Nephron progenitor cell (in vitro differentiated cells): ENCODE results near the gene KAT2B.

ENCODE experiments used
- DNase-seq: peaks from one replicate; pipeline ENCODE4 v3.0.0; 2021
- H3K27ac Mint-ChIP-seq: 2 replicates; pipeline ENCODE4 v1.8.0; 2021; ENCODE audit warnings: mild to moderate bottlenecking, moderate library complexity, mixed read lengths
- H3K27me3 Mint-ChIP-seq: 2 replicates; pipeline ENCODE4 v1.8.0; 2021; ENCODE audit warnings: mild to moderate bottlenecking, low read depth, mixed read lengths; ENCODE audit not compliant: poor library complexity
- H3K36me3 Mint-ChIP-seq: 2 replicates; pipeline ENCODE4 v1.8.0; 2021; ENCODE audit warnings: low read depth, mixed read lengths
- H3K4me1 Mint-ChIP-seq: 2 replicates; pipeline ENCODE4 v1.8.0; 2021; ENCODE audit warnings: mixed read lengths
- H3K4me3 Mint-ChIP-seq: 2 replicates; pipeline ENCODE4 v1.8.0; 2021; ENCODE audit warnings: mild to moderate bottlenecking, moderate library complexity, mixed read lengths
- H3K9me3 Mint-ChIP-seq: 2 replicates; pipeline ENCODE4 v1.8.0; 2021; ENCODE audit warnings: mild to moderate bottlenecking, moderate library complexity, mixed read lengths
- TF ChIP-seq, protein P1 (sequence below): fragments of 200-600 bp; sonication (generic); IDR thresholded peaks from 2 replicates; pipeline ENCODE4 v1.5.0; 2021; ENCODE audit warnings: antibody characterized with exemption

KAT2B gene

DNA sequence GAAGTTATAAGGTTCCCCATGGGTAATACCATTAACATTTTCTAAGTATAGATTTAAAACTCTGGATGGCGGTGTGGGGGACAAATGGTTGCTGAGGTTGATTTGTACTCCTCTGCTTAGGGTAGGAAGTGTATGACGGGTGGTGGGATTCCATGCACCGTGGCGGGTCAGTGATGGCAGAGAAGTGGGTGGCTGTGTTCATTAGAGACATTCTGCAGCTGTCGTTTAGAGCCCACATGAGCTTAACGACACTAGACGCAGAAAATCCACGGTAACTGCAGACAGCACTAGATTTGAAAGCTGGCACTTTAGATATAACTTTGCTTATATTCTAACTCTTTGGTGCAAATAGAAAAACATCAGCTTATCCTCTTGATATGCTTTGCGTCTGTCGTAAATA lies 108.2 kb downstream of the KAT2B start:
- TF ChIP-seq, protein P1, sequence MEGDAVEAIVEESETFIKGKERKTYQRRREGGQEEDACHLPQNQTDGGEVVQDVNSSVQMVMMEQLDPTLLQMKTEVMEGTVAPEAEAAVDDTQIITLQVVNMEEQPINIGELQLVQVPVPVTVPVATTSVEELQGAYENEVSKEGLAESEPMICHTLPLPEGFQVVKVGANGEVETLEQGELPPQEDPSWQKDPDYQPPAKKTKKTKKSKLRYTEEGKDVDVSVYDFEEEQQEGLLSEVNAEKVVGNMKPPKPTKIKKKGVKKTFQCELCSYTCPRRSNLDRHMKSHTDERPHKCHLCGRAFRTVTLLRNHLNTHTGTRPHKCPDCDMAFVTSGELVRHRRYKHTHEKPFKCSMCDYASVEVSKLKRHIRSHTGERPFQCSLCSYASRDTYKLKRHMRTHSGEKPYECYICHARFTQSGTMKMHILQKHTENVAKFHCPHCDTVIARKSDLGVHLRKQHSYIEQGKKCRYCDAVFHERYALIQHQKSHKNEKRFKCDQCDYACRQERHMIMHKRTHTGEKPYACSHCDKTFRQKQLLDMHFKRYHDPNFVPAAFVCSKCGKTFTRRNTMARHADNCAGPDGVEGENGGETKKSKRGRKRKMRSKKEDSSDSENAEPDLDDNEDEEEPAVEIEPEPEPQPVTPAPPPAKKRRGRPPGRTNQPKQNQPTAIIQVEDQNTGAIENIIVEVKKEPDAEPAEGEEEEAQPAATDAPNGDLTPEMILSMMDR = no peak
- no peaks in the 10 kb centered on the region for H3K9me3 Mint-ChIP-seq

DNA sequence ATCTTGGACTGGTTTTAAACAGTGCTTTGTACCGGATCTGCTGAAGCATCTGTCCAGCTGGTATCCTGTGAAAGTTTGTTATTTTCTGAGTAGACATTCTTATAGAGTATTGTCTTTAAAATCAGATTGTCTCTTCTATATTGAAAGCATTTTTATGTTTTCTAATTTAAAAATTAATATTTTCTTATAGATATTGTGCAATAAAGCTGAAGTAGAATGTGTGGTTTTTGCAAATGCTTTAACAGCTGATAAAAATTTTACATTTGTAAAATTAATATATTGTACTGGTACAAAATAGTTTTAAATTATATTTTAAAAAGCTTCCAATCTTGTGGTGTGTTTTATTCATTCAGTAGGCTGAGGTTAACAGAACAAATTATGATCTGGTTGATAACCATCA lies 113.8 kb downstream of the KAT2B start:
- Mint-ChIP-seq H3K27me3 (peaks cover 3% of the 10 kb centered on the region), H3K27ac (no peak overlapping the region), H3K4me1 (no peaks in the 10 kb centered on the region), H3K9me3 (no peaks in the 10 kb centered on the region), H3K4me3 (no peak overlapping the region), H3K36me3 (peaks cover 38% of the 10 kb centered on the region)
- no peak for DNase-seq
- TF ChIP-seq, protein P1 = no peak

More for the DNA sequence above, 108.2 kb downstream of the KAT2B start:
- Mint-ChIP-seq H3K27me3 (no peaks in the 10 kb centered on the region), H3K27ac (no peak overlapping the region), H3K4me3 (no peak overlapping the region), H3K4me1 (peaks cover 31% of the 10 kb centered on the region), H3K36me3 (peaks cover 28% of the 10 kb centered on the region)
- DNase-seq = no peak

DNA sequence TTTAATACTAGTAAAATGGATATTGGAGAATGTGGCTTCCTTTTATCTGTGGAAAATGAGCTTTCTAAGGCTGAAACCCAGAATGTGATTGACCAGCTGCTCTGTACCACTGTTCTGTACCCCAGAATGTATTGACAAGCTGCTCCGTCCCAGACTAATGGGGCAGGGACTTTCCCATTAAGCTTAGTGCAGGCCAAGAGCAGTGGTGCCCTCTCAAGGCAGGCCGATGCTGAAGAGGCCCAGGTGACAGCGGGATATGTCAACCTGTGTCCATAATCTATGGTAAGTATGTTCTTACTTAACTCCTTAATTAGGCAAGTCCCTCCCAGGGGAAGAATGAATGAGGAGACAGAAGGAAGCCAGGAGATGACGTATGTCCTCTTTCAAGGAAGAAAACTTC lies 114.7 kb downstream of the KAT2B start:
- Mint-ChIP-seq H3K4me1 (no peaks in the 10 kb centered on the region), H3K36me3 (peaks cover 41% of the 10 kb centered on the region), H3K9me3 (no peaks in the 10 kb centered on the region), H3K4me3 (no peak overlapping the region), H3K27me3 (peaks cover 3% of the 10 kb centered on the region), H3K27ac (no peak overlapping the region)
- DNase-seq = no peak
- TF ChIP-seq, protein P1 = no peak

DNA sequence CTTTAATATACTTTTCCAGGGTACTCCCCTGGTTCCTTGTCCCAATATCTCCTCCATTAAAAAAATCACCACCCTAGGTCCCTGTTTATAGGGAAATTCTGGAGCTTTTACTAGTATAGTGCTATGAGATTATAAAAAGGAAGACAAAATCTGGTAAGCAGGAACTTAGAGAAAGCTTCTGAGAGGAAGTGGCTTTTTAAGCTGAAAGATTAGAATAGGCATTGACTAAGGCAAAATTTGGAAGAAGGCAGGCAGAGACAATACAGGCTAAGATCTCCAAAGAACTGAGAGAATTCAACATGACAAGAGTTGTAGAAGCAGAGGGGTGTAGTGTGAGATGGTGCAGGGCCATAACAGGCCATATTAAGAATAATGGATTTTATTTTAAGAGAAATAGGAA lies 120.0 kb downstream of the KAT2B start:
- H3K27ac Mint-ChIP-seq = peak overlapping the region; percentile 0
- no peaks in the 10 kb centered on the region for H3K9me3 Mint-ChIP-seq
- no peak overlapping the region for H3K4me3 Mint-ChIP-seq
- peaks cover 3% of the 10 kb centered on the region for H3K27me3 Mint-ChIP-seq
- peaks cover 5% of the 10 kb centered on the region for H3K4me1 Mint-ChIP-seq
- no peak for DNase-seq
- peaks cover 45% of the 10 kb centered on the region for H3K36me3 Mint-ChIP-seq
- TF ChIP-seq, protein P1 = no peak

DNA sequence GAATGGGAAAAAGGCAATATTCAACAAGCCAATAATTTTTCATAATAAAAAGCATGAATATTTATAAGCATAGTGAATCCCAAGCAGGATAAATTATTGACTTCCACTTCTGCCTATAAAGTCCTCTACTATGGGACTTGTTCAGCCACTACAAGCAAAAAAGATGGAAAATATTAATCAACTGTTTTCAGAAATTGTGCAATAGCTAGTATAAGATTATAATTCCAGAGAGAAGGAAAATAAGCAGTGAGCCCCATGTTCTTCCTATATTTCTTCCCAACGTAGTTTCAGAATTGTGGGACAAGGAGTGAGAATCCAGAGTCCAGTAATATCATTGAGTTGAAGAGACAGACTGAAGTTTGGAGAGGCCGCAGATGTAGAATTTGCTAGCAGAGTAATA lies 121.5 kb downstream of the KAT2B start:
- no peak overlapping the region for H3K27ac Mint-ChIP-seq
- DNase-seq = no peak
- no peak overlapping the region for H3K4me3 Mint-ChIP-seq
- H3K27me3 Mint-ChIP-seq = peaks cover 3% of the 10 kb centered on the region
- no peaks in the 10 kb centered on the region for H3K9me3 Mint-ChIP-seq
- TF ChIP-seq, protein P1 = no peak
- H3K36me3 Mint-ChIP-seq = peaks cover 47% of the 10 kb centered on the region
- peaks cover 7% of the 10 kb centered on the region for H3K4me1 Mint-ChIP-seq

DNA sequence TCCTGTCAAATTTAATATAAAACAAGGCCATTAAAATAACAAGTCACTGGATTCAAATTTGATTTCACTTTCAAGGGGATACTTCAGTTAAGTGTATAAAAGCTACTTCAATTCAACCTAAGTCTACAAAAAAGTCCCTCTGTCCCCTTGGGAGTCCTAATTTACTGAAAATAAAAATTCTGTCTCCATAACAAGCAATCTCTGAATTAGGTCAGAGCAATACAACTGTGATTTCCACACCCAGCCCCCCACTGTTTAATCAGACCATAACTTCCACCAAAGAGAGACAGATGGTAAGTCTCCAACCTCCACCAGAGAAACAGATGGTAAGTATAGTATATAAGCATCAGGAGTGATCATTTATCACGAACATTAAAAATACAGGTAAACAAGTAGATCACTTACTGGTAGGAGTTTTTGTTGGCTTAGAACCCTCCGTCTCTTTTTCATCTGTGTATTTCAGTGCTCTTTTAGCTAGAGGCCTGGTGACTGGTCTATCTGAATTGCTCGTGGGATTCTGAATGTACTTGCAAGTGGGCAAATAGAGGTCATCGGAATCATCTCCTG lies 133.7 kb downstream of the KAT2B start:
- Mint-ChIP-seq H3K27ac (no peak overlapping the region), H3K36me3 (peaks cover 45% of the 10 kb centered on the region), H3K9me3 (no peaks in the 10 kb centered on the region), H3K27me3 (no peaks in the 10 kb centered on the region), H3K4me3 (no peak overlapping the region), H3K4me1 (no peaks in the 10 kb centered on the region)
- DNase-seq = no peak
- TF ChIP-seq, protein P1 = no peak
